Stimulated activated naive B cell treated with anti-CD40 and anti-IgM and Interleukin-4, amounts not matched to agents 10 μg/mL and 1 μg/mL and 100 μg/mL, for 72 hours (primary cell): ENCODE data around the gene TFB2M.

ENCODE experiments used
- ATAC-seq, 2 donors: fragments of 150-1000 bp; cut with Tn5 transposase; replicated peaks; 2 replicates each; pipeline ENCODE4 v1.10.0; 2021; ENCODE audit warnings: moderate library complexity in 1 of 2
- DNase-seq: peaks from one replicate; pipeline ENCODE4 v3.0.0; 2021
- H3K27ac Mint-ChIP-seq: one replicate; pipeline ENCODE4 v1.8.0; 2022; ENCODE audit warnings: mild to moderate bottlenecking, mixed read lengths
- H3K27me3 Mint-ChIP-seq, 2 donors: one replicate each; pipeline ENCODE4 v1.8.0; 2022; ENCODE audit warnings: mixed read lengths in 2 of 2
- H3K36me3 Mint-ChIP-seq, 2 donors: one replicate each; pipeline ENCODE4 v1.8.0; 2022; ENCODE audit warnings: mixed read lengths in 2 of 2, mild to moderate bottlenecking in 1 of 2
- H3K4me1 Mint-ChIP-seq, 2 donors: one replicate each; pipeline ENCODE4 v1.8.0; 2022; ENCODE audit warnings: mixed read lengths in 2 of 2, mild to moderate bottlenecking in 1 of 2
- H3K4me3 Mint-ChIP-seq, 2 donors: one replicate each; pipeline ENCODE4 v1.8.0; 2022; ENCODE audit warnings: mild to moderate bottlenecking in 2 of 2, mixed read lengths in 2 of 2, moderate library complexity in 1 of 2
- H3K9me3 Mint-ChIP-seq, 2 donors: one replicate each; pipeline ENCODE4 v1.8.0; 2022; ENCODE audit warnings: mixed read lengths in 2 of 2, mild to moderate bottlenecking in 1 of 2

The TFB2M gene

GRCh38 chr1:246510147-246511030, 55.7 kb downstream of the TFB2M start:
- DNase-seq (no peak), ATAC-seq (no peak)
- Mint-ChIP-seq H3K9me3 (peaks cover 0 to 9% of the 10 kb centered on the region in 2 donors), H3K36me3 (peaks cover 0 to 4% of the 10 kb centered on the region in 2 donors), H3K27me3 (no peaks in the 10 kb centered on the region), H3K4me1 (peaks cover 16 to 23% of the 10 kb centered on the region in 2 donors), H3K27ac (no peak overlapping the region), H3K4me3 (no peak overlapping the region)

GRCh38 chr1:246508897-246509688, 57.0 kb downstream of the TFB2M start:
- Mint-ChIP-seq H3K4me3 (no peak overlapping the region), H3K9me3 (peaks cover 0 to 3% of the 10 kb centered on the region in 2 donors), H3K4me1 (peaks cover 16 to 27% of the 10 kb centered on the region in 2 donors), H3K27me3 (no peaks in the 10 kb centered on the region), H3K36me3 (peaks cover 0 to 4% of the 10 kb centered on the region in 2 donors), H3K27ac (no peak overlapping the region)
- no peak for ATAC-seq
- no peak for DNase-seq

- peaks cover 2 to 14% of the 10 kb centered on the region in 2 donors for H3K36me3 Mint-ChIP-seq
- peak within 1 kb of the TSS; percentile 80 to 95 for H3K4me3 Mint-ChIP-seq
- H3K4me1 Mint-ChIP-seq: peaks cover 19 to 33% of the 10 kb centered on the region in 2 donors
- H3K27ac Mint-ChIP-seq: peak within 1 kb of the TSS; percentile 91
- no peaks in the 10 kb centered on the region for H3K27me3 Mint-ChIP-seq
- no peaks in the 10 kb centered on the region for H3K9me3 Mint-ChIP-seq
- peak; percentile 60 for DNase-seq
- ATAC-seq: peak; percentile 92 to 94
Measured at GRCh38 chr1:246506674-246507481, 59.2 kb downstream of the TFB2M start, which contains the start of gene SMYD3. SMYD3 (minus strand) TSS chr1:246507279.

- no peaks in the 10 kb centered on the region for H3K27me3 Mint-ChIP-seq
- DNase-seq: no peak
- ATAC-seq: peak; percentile 23 to 26
- H3K9me3 Mint-ChIP-seq: no peaks in the 10 kb centered on the region
- H3K4me1 Mint-ChIP-seq: peaks cover 19 to 33% of the 10 kb centered on the region in 2 donors
- H3K36me3 Mint-ChIP-seq: peaks cover 2 to 20% of the 10 kb centered on the region in 2 donors
- H3K4me3 Mint-ChIP-seq: peak overlapping the region; percentile 80 to 95
- H3K27ac Mint-ChIP-seq: peak overlapping the region; percentile 32
Measured at GRCh38 chr1:246506367-246506673, 59.7 kb downstream of the TFB2M start.

- Mint-ChIP-seq H3K9me3 (no peaks in the 10 kb centered on the region), H3K4me1 (peaks cover 19 to 33% of the 10 kb centered on the region in 2 donors), H3K4me3 (no peak overlapping the region), H3K36me3 (peaks cover 2 to 21% of the 10 kb centered on the region in 2 donors), H3K27ac (no peak overlapping the region), H3K27me3 (no peaks in the 10 kb centered on the region)
- no peak for ATAC-seq
- DNase-seq: no peak
Measured at GRCh38 chr1:246503341-246503740, 62.7 kb downstream of the TFB2M start.

GRCh38 chr1:246497331-246497915, 68.6 kb downstream of the TFB2M start:
- Mint-ChIP-seq H3K27ac (peak overlapping the region; percentile 62), H3K36me3 (peaks cover 0 to 13% of the 10 kb centered on the region in 2 donors), H3K4me3 (no peak overlapping the region), H3K27me3 (no peaks in the 10 kb centered on the region), H3K4me1 (peaks cover 6 to 8% of the 10 kb centered on the region in 2 donors), H3K9me3 (no peaks in the 10 kb centered on the region)
- DNase-seq (no peak), ATAC-seq (peak; percentile 72 to 80)

GRCh38 chr1:246492611-246493245, 73.3 kb downstream of the TFB2M start:
- DNase-seq (no peak), ATAC-seq (peak in 1 of 2 donors; percentile 34)
- Mint-ChIP-seq H3K27me3 (no peaks in the 10 kb centered on the region), H3K4me1 (peaks cover 4 to 12% of the 10 kb centered on the region in 2 donors), H3K36me3 (peaks cover 2 to 8% of the 10 kb centered on the region in 2 donors), H3K4me3 (no peak overlapping the region), H3K9me3 (no peaks in the 10 kb centered on the region), H3K27ac (no peak overlapping the region)

GRCh38 chr1:246491551-246492053, 74.5 kb downstream of the TFB2M start:
- Mint-ChIP-seq H3K27ac (no peak overlapping the region), H3K9me3 (no peaks in the 10 kb centered on the region), H3K36me3 (peaks cover 2 to 4% of the 10 kb centered on the region in 2 donors), H3K4me1 (peaks cover 0 to 10% of the 10 kb centered on the region in 2 donors), H3K27me3 (no peaks in the 10 kb centered on the region), H3K4me3 (no peak overlapping the region)
- ATAC-seq (no peak), DNase-seq (no peak)
